ENCODE measurements around the gene CEACAM4. TPM values are rescaled to one million over a fixed set of nuclear protein-coding genes. Genes with fewer than 3 reads are reported as not detected.

The CEACAM4 gene
- total and polyA plus RNA-seq, 2 of the 4 experiments (the other 2 are of a cell fraction), result not detected

DNA sequence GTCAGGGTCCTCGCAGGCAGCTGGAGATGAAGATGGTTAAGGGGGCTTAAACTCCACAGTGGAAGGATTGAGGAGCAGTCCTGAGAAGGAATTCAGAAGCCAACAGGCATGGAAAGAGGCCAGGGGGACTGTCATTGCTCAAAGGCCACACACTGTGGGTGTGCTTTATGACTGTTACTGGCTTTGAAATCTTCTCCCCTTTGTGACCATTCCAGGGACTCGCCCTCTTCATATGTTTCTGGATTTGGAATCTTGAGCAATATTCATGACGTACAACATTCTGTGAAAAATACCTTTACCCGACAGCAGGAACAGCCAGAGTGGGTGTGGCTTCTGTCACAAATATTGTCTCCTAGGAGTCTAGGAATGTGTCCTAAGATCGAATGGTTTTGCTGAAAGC, 44.6 kb upstream of the CEACAM4 start:
- H2AK9ac ChIP-seq (replicated peaks; ENCODE audit: low read depth, low read length, poor library complexity), result no peak overlapping the region

More for the DNA sequence above, 44.6 kb upstream of the CEACAM4 start:
- no peak overlapping the region for H3K14ac ChIP-seq (replicated peaks; ENCODE audit: low read depth, low read length)
- no peak overlapping the region for H4K91ac ChIP-seq (ENCODE audit: insufficient read depth, low read depth, low read length)
- TF ChIP-seq, protein P1, sequence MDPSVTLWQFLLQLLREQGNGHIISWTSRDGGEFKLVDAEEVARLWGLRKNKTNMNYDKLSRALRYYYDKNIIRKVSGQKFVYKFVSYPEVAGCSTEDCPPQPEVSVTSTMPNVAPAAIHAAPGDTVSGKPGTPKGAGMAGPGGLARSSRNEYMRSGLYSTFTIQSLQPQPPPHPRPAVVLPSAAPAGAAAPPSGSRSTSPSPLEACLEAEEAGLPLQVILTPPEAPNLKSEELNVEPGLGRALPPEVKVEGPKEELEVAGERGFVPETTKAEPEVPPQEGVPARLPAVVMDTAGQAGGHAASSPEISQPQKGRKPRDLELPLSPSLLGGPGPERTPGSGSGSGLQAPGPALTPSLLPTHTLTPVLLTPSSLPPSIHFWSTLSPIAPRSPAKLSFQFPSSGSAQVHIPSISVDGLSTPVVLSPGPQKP (IDR thresholded peaks at IDR 0.05; ENCODE audit: borderline replicate concordance, low read depth, low read length), result no peak
- TF ChIP-seq POLR2A (IDR thresholded peaks at IDR 0.05; ENCODE audit: low read depth, low read length) (no peak), MAZ (IDR thresholded peaks at IDR 0.05; ENCODE audit: borderline replicate concordance, low read depth, low read length) (no peak), RAD21 (IDR thresholded peaks at IDR 0.05; ENCODE audit: low read length) (no peak), BHLHE40 (IDR thresholded peaks at IDR 0.05; ENCODE audit: low read depth, low read length) (no peak), CEBPB (IDR thresholded peaks at IDR 0.05; ENCODE audit: low read depth, low read length) (no peak), RCOR1 (IDR thresholded peaks at IDR 0.05; ENCODE audit: insufficient replicate concordance, low read length) (no peak), NFE2L2 (IDR thresholded peaks at IDR 0.05; ENCODE audit: low read depth, low read length) (no peak), RFX5 (IDR thresholded peaks at IDR 0.05; ENCODE audit: low read depth, low read length) (no peak), MAFK (IDR thresholded peaks at IDR 0.05; ENCODE audit: low read depth, low read length) (no peak), MXI1 (IDR thresholded peaks at IDR 0.05; ENCODE audit: borderline replicate concordance, low read depth, low read length) (no peak), FOS (IDR thresholded peaks at IDR 0.05; ENCODE audit: low read depth, low read length) (no peak), SMC3 (IDR thresholded peaks at IDR 0.05; ENCODE audit: low read depth, low read length) (no peak), CHD1 (IDR thresholded peaks at IDR 0.05; ENCODE audit: low read depth, low read length) (no peak)
- TF ChIP-seq, protein P2, sequence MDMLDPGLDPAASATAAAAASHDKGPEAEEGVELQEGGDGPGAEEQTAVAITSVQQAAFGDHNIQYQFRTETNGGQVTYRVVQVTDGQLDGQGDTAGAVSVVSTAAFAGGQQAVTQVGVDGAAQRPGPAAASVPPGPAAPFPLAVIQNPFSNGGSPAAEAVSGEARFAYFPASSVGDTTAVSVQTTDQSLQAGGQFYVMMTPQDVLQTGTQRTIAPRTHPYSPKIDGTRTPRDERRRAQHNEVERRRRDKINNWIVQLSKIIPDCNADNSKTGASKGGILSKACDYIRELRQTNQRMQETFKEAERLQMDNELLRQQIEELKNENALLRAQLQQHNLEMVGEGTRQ (IDR thresholded peaks at IDR 0.05; ENCODE audit: low read depth, low read length), result no peak
- TF ChIP-seq, protein P3, sequence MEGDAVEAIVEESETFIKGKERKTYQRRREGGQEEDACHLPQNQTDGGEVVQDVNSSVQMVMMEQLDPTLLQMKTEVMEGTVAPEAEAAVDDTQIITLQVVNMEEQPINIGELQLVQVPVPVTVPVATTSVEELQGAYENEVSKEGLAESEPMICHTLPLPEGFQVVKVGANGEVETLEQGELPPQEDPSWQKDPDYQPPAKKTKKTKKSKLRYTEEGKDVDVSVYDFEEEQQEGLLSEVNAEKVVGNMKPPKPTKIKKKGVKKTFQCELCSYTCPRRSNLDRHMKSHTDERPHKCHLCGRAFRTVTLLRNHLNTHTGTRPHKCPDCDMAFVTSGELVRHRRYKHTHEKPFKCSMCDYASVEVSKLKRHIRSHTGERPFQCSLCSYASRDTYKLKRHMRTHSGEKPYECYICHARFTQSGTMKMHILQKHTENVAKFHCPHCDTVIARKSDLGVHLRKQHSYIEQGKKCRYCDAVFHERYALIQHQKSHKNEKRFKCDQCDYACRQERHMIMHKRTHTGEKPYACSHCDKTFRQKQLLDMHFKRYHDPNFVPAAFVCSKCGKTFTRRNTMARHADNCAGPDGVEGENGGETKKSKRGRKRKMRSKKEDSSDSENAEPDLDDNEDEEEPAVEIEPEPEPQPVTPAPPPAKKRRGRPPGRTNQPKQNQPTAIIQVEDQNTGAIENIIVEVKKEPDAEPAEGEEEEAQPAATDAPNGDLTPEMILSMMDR (conservative IDR thresholded peaks at IDR 0.05; ENCODE audit: low read depth, low read length), result no peak
- H4K5ac ChIP-seq (ENCODE audit: low read depth, low read length), result no peak overlapping the region
- no peak overlapping the region for H4K8ac ChIP-seq (ENCODE audit: low read depth in 2 of 2, low read length in 2 of 2)
- H3K9ac ChIP-seq (ENCODE audit: low read depth, low read length), result no peak overlapping the region
- WGBS, 2 experiments (ENCODE audit: extremely low coverage in 2 of 2, insufficient read length in 1 of 2), result 38% methylated on average over 1 of the region's 5 CpGs; no CpG with 5 or more reads in 1 of the 2 experiments
- no peak overlapping the region for H2BK20ac ChIP-seq (ENCODE audit: low read depth, low read length)
- H3K9me3 ChIP-seq (ENCODE audit: control insufficient read depth, insufficient read depth, low read length), result no peaks in the 10 kb centered on the region
- H3K36me3 ChIP-seq (ENCODE audit: control insufficient read depth, insufficient read depth, low read length), result no peaks in the 10 kb centered on the region
- no peak overlapping the region for H2AK5ac ChIP-seq (ENCODE audit: low read depth, low read length)
- H3K79me1 ChIP-seq (ENCODE audit: low read depth in 1 of 2, low read length in 2 of 2), result no peaks in the 10 kb centered on the region
- intact Hi-C loops (cut with micrococcal nuclease) (no loop called here), dilution Hi-C loops (cut with HindIII; ENCODE audit: low sequenced_read_pairs, unreplicated experiment) (no loop called here), in situ Hi-C loops (cut with MboI; ENCODE audit: low sequenced_read_pairs) (no loop called here)
- H4K20me1 ChIP-seq (ENCODE audit: insufficient read depth, low read length), result no peaks in the 10 kb centered on the region
- H3K27ac ChIP-seq (ENCODE audit: insufficient read depth, low read length), result no peak overlapping the region
- no peak overlapping the region for H3K4me2 ChIP-seq (ENCODE audit: low read depth, low read length)
- H3K4me3 ChIP-seq (ENCODE audit: insufficient read depth, low read depth, low read length), result no peak overlapping the region
- H3K56ac ChIP-seq (ENCODE audit: extremely low read depth, insufficient read depth, low read length), result no peak overlapping the region
- BruUV-seq (replicated peaks), result no TSS peak
- ChIA-PET CTCF (no interaction called here), POLR2A (ENCODE audit: unreplicated experiment) (no interaction called here)
- H3K18ac ChIP-seq (ENCODE audit: low read depth, low read length), result no peak overlapping the region
- H3K4me1 ChIP-seq (ENCODE audit: control insufficient read depth, insufficient read depth, low read length), result no peaks in the 10 kb centered on the region
- no peaks in the 10 kb centered on the region for H3K27me3 ChIP-seq (ENCODE audit: control insufficient read depth, insufficient read depth, low read length)
- ATAC-seq (ENCODE audit: low read depth), result no peak
- H2BK120ac ChIP-seq (ENCODE audit: low read depth, low read length), result no peak overlapping the region
- no peak overlapping the region for H3K23ac ChIP-seq (ENCODE audit: low read depth, low read length)
- no peak overlapping the region for H2BK5ac ChIP-seq (ENCODE audit: low read depth, low read length, poor library complexity, severe bottlenecking)
- no peak overlapping the region for H2BK15ac ChIP-seq (ENCODE audit: low read depth, low read length)
- H3K4ac ChIP-seq (ENCODE audit: low read depth, low read length), result no peak overlapping the region
- H2AFZ ChIP-seq (replicated peaks; ENCODE audit: low read length, poor library complexity), result no peak overlapping the region
- DNase-seq, result no peak
- H3K9me1 ChIP-seq (ENCODE audit: insufficient read depth, low read length), result no peaks in the 10 kb centered on the region
